ENCODE data around the gene MATCAP1.

Gene MATCAP1

DNA sequence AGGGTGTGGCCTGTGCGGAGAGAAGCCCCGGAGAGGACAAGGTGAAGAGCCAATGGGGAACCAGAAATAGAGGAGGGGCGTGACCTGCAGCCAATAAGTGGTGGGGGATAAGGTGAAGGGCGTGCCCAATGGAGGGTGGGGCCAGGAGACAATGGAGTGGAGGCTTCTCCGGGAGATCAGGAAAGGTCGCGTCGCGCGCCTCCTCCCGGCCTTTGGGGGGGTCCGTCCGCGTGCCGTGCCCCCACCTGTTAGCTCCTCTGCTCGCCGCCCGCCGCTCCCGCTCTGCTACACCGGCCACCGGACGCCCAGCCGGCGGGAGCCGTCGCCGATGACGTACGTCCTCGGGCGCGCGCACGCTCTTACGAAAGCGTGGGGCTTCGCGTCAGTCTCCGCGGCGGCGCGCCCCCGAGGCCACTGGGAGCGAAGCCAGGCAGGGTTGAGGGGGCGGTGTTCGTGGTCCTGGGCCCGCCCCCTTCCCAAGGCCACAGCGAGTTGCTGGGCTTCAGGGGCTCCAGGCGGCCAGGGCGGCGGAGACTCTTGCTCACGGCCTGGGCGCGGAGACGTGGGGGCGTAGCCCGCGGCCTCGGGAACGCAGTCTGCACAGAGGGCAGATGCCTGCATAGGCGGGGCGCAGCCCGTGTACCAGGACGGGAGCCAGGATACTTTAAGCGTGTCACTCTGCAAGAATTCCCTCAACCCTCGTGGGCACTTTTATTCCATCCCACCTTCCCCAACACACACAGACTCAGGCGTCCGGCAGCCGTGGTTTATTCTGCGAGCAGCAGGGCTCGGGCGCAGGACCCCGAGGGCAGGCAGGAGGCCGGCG, at the start of gene MATCAP1:
TSS of gene MATCAP1 (minus strand) at position 337 of the 826 bp plus-strand sequence. CDS start 3,353 bp downstream, outside the sequence.
- Mint-ChIP-seq H3K4me3 (peak within 1 kb of the TSS; percentile 90), H3K4me1 (ENCODE audit: low read depth) (peaks cover 10% of the 10 kb centered on the region), H3K36me3 (peaks cover 2% of the 10 kb centered on the region), H3K9me3 (ENCODE audit: low read depth) (no peaks in the 10 kb centered on the region), H3K27ac (no peak within 1 kb of the TSS), H3K27me3 (peaks cover 3% of the 10 kb centered on the region)

DNA sequence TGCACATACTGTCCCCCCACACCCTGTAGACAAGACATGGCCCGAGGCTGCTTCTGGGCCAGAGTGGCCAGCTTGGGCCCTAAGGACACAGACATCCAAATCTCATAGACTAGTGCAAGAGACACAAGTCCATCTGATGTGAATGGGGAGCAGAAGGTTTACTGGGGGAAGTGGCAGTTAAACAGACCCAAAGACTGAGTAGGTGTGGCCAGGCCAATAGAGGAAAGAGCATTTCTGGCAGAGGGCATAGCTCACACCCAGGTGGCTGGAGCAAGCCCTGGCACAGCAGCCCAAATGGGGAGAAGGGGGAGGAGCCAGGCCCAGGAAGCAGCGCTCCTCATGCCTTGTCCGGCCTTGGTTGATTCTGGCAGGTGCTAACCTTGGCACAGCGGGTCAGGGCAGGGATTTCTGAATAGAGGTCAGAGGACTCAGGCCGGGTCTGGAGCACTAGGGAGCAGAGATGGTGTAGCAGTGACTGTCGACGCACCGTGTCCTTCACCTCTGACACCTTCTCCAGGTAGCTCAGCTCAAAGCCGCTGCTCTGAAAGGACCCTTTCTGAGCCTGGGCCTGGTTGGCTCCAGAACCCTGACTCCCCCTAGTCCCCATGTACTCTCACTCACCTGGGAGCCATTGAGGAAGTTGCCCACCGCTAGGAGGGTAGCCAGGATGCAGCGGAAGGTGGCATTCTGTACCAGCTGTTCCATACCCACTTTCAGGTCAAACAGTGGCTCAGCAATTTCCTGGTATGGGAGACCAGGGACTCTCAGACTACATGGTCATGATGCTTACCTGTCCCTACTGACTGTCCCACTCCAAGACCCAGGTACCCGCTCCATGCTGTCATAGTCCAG, 47.3 kb upstream of the MATCAP1 start:
- H3K9me3 Mint-ChIP-seq (ENCODE audit: low read depth): no peaks in the 10 kb centered on the region
- no peak overlapping the region for H3K27ac Mint-ChIP-seq
- no peak overlapping the region for H3K4me3 Mint-ChIP-seq
- H3K27me3 Mint-ChIP-seq: no peaks in the 10 kb centered on the region
- H3K36me3 Mint-ChIP-seq: peaks cover 7% of the 10 kb centered on the region
- H3K4me1 Mint-ChIP-seq (ENCODE audit: low read depth): peaks cover 19% of the 10 kb centered on the region

DNA sequence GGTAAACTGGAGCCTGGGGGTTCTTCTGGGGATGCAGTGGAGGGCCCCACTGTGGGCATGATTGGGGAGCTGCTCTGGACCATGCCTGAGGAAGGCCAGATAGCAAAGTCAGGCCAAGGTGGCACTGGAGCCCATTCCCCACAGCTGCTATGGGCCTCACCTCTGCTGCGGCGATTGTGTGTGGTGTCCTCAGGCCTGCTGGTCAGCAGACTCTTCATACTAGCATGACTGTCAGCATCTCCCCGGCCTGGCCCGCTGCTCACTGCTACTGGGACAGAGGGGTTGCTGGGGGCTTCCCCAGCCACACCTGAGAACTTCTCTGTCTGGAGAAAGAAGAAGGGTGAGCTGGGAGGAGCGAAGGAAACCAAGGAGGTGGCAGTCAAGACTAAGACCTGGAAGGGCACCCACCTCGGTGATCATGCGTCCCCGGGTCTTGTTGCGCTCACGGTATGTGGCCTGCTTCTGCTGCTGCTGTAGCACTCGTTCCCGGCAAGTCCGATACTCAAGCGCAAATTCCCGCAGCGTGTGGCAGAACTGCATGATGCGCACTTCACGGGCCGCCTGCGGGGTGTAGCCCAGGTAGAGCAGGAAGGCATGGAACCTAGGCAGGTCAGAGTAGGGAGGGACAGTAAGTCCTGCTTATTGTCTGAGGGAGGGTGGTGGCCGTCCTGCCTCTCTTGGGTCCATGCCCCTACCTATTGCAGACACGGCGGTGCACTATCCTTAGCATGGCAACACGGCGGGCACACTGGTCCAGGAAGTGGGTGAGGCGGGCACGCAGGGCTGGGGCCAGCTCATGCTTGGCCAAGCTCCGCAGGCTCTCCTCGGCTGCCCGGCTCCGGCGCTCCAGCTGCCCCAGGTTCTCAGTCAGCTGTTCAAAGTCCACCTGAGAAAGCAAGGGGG, 46.4 kb upstream of the MATCAP1 start:
- Mint-ChIP-seq H3K27me3 (no peaks in the 10 kb centered on the region), H3K4me3 (no peak overlapping the region), H3K9me3 (ENCODE audit: low read depth) (no peaks in the 10 kb centered on the region), H3K4me1 (ENCODE audit: low read depth) (peaks cover 28% of the 10 kb centered on the region), H3K36me3 (peaks cover 7% of the 10 kb centered on the region), H3K27ac (no peak overlapping the region)

DNA sequence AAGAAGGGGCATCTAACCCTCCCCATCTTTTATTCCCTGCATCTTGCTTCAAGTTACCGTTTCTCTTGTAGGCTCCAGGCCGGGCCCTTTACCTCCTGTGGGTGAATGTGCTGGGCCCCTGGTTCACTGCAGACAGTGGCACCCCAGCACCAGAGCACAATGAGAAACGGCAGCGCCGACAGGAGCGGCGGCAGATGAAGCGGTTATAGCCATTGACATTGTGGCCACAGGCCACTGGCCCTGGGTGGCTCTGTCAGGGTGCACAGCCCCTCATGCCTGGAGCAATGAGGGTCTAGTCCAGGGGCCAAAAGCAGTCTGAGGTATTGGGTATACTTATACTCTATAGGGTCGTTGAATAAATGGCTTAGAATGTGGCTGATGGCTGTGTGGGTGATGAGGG, 45.1 kb upstream of the MATCAP1 start:
- H3K4me1 Mint-ChIP-seq (ENCODE audit: low read depth): peaks cover 40% of the 10 kb centered on the region
- peaks cover 7% of the 10 kb centered on the region for H3K36me3 Mint-ChIP-seq
- H3K4me3 Mint-ChIP-seq: peak overlapping the region; percentile 100
- no peaks in the 10 kb centered on the region for H3K27me3 Mint-ChIP-seq
- H3K27ac Mint-ChIP-seq: no peak overlapping the region
- H3K9me3 Mint-ChIP-seq (ENCODE audit: low read depth): no peaks in the 10 kb centered on the region

DNA sequence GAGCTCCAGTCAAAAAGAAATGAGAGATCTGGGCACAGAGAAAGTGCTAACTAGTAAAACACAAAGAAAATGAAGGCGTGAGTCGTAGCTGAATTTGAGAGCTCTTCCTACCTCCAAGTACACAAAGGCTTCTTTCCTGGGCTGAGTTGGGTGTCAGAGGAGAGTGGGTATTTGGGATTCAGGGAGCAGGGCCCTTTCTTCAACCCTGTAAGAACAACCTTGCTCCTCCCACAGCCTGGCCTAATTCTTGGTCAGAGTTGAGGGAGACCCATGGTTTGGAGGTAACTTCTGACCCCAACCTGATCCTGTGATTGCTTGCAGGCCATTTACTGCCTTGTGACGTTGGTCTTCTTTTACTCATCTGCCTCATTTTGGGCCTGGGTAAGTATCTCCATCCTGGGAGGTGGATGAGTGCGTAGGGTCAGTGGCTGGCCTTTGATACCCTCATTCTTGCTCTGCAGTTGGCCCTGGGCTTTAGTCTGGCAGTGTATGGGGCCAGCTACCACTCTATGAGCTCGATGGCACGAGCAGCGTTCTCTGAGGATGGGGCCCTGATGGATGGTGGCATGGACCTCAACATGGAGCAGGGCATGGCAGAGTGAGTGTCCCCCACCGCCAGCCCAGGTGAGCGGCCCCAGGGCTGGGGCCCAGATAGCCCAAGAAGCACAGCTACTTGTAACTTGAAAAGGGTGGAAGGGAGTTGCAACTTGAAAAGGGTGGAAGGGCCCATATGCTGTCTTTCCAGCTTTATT, 44.4 kb upstream of the MATCAP1 start:
- Mint-ChIP-seq H3K4me3 (peak overlapping the region; percentile 100), H3K27ac (peak overlapping the region; percentile 100), H3K4me1 (ENCODE audit: low read depth) (peaks cover 44% of the 10 kb centered on the region), H3K36me3 (peaks cover 7% of the 10 kb centered on the region), H3K27me3 (no peaks in the 10 kb centered on the region), H3K9me3 (ENCODE audit: low read depth) (no peaks in the 10 kb centered on the region)

DNA sequence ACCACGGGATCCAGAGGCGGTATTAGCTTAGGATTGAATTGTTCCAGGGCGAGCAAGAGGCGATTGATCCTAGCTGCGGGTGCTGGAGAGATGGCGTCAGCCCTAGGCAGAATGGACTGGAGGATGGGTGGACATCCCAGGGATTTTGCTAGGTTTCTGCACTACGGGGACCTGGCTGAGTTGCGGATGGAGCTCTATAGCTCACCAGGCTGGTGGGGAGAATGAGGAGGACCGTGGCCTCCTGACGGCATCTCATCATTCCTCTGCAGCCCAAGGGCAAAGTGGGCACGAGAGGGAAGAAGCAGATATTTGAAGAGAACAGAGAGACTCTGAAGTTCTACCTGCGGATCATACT, 43.8 kb upstream of the MATCAP1 start:
- Mint-ChIP-seq H3K27me3 (no peaks in the 10 kb centered on the region), H3K36me3 (peaks cover 7% of the 10 kb centered on the region), H3K4me3 (peak overlapping the region; percentile 100), H3K27ac (peak overlapping the region; percentile 100), H3K4me1 (ENCODE audit: low read depth) (peaks cover 44% of the 10 kb centered on the region), H3K9me3 (ENCODE audit: low read depth) (no peaks in the 10 kb centered on the region)

DNA sequence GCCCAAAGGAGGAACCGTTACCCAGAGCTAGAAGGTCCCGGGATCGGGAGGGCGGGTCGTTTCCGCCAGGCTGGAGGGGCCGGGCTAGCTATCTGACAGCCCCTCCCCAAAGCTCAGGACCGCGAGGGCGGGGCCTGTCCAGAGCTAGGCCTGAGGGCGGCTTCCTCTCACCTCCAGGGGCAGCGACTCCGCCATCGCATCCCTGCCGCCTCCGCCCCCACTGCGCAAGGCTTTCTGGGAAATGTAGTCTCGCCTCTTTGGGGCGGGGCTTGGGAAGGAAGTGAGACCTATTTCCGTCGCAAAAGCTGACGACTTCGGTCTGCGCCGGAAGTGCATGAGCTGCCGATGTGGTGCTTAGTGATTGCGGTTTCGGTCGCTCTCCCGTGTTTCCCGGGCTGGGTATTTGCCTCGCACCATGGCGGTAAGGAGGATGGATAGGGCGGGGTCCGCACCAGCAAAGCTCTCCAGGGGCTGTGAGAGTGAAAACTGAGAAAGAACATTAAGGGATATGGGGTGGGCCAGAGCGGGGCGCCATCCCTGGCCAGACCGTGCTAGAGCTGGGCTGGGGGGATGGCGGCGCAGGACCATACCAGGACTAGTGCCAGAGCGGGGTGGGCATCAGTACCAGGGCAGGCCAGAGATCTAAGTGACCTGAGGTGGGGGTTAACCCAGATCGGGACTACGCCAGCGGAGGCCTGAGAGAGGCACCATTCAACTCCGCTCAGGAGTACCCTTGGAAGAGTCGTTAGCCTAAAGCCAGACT, 43.2 kb upstream of the MATCAP1 start, which contains the start of gene TMEM208:
TSS of gene TMEM208 (plus strand) at position 327 of the 763 bp plus-strand sequence. CDS start at position 416, 89 bp downstream.
- Mint-ChIP-seq H3K9me3 (ENCODE audit: low read depth) (no peaks in the 10 kb centered on the region), H3K4me1 (ENCODE audit: low read depth) (peaks cover 44% of the 10 kb centered on the region), H3K27me3 (no peaks in the 10 kb centered on the region), H3K27ac (peak within 1 kb of the TSS; percentile 100), H3K36me3 (peaks cover 7% of the 10 kb centered on the region), H3K4me3 (peak within 1 kb of the TSS; percentile 100)

DNA sequence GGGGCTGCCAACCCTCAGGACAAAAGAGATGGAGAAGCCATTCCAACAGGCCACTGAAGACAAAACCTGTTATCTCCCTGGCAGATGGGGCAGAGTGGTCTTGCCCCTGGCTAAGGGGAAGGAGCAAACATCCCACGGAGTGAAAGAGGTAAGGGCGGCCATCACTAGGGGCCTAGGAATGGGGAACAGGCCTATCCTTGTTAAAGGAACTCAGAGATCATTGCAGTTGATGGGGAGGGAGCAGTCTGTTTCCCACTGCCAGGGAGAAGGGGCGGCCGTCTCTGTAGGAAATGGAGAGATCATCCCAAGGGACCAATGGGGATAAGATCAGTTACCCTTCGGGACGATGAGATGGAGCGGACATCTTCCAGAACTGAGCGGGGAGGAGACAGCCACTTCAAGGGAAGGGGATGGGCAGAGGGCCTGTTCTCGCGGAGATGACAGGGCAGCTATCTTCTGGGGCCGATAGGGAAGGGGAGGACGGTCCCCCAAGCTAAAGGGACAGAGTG, 42.6 kb upstream of the MATCAP1 start:
- peaks cover 44% of the 10 kb centered on the region for H3K4me1 Mint-ChIP-seq (ENCODE audit: low read depth)
- no peaks in the 10 kb centered on the region for H3K9me3 Mint-ChIP-seq (ENCODE audit: low read depth)
- H3K4me3 Mint-ChIP-seq: peak overlapping the region; percentile 100
- peak overlapping the region; percentile 79 for H3K27ac Mint-ChIP-seq
- peaks cover 7% of the 10 kb centered on the region for H3K36me3 Mint-ChIP-seq
- H3K27me3 Mint-ChIP-seq: no peaks in the 10 kb centered on the region

DNA sequence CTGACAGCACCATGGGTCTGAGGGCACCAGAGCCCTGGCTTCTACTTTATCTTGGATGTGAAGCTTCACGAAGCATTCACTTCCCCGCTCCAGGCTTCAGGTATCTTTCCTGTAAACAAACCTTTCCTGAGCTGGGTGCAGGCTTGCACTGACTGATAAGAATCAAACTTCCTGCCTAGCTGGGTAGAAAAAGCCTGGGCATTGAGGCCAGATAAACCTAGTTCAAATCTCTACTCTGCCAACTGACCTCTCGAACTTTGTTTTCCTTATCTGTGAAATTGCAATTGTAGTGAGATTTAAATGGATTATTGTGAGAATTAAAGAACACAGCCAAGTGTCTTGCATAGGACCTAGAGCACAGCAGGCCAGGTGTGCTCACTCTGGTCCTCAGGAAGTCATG, 40.2 kb upstream of the MATCAP1 start:
- Mint-ChIP-seq H3K9me3 (ENCODE audit: low read depth) (no peaks in the 10 kb centered on the region), H3K36me3 (peaks cover 5% of the 10 kb centered on the region), H3K27me3 (no peaks in the 10 kb centered on the region), H3K4me1 (ENCODE audit: low read depth) (peaks cover 44% of the 10 kb centered on the region), H3K27ac (peak overlapping the region; percentile 58), H3K4me3 (no peak overlapping the region)

DNA sequence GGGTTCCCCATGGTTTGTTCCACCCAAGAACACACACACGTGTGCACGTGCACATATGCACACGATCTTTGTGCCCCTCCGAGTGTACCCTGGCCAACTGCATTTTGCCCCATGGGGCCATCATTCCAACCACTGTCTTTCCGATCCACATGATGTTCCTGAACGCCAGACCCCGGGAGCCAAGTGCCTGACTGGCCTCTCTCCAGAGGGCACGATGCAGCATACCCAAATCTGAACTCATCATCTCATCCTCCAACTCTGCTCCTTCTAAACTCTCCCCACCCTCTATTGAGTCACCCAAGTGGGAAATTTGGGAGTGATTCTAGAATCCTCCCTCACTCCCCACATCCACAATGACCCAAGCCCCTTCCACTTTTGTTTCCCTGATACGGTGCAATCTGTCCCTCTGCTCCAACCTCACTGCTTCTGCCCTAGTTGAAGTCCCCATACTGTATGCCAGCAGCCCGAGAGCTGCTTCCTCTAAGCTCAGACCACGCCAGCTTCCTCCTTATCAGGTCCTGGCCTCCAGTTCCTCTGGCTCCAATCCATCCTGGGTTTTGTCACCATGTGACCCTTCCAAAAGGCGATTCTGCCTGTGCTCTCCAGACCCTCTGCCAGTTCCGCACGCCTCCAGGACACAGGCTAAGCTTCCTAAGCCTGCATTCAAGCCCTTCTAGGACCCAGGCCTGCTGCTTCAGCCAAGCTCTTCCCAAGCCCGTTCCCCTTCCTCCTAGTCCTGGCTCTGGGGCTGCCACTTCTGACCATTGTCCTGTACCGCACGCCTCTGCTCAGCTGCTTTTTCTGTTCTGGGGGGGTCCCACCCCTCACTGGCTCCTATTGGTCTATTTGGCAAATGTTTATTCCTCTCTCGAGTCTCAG, 33.1 kb upstream of the MATCAP1 start:
- Mint-ChIP-seq H3K4me3 (no peak overlapping the region), H3K36me3 (peaks cover 11% of the 10 kb centered on the region), H3K4me1 (ENCODE audit: low read depth) (no peaks in the 10 kb centered on the region), H3K27ac (no peak overlapping the region), H3K9me3 (ENCODE audit: low read depth) (no peaks in the 10 kb centered on the region), H3K27me3 (no peaks in the 10 kb centered on the region)

DNA sequence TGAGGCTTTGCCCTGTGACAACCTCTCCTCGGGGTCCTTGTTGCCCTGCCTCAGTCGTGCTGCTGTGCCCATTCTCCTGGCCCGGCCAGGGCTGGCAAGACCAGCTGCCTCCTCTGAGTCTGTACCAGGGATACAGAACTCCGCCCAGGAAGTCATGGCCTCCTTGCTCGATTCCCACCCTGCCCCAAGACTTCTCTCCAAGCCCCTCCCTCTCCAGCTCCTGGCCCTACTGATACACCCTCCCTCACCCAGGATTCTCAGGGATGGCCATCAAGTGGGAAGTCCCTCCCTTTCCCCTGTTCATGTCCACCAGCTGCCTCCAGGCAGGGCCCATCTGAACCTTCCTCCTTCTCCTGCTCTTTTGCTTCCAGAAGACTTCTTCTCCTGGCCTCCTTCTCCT, 31.9 kb upstream of the MATCAP1 start:
- Mint-ChIP-seq H3K27ac (no peak overlapping the region), H3K27me3 (no peaks in the 10 kb centered on the region), H3K4me3 (no peak overlapping the region), H3K4me1 (ENCODE audit: low read depth) (no peaks in the 10 kb centered on the region), H3K36me3 (peaks cover 11% of the 10 kb centered on the region), H3K9me3 (ENCODE audit: low read depth) (no peaks in the 10 kb centered on the region)

DNA sequence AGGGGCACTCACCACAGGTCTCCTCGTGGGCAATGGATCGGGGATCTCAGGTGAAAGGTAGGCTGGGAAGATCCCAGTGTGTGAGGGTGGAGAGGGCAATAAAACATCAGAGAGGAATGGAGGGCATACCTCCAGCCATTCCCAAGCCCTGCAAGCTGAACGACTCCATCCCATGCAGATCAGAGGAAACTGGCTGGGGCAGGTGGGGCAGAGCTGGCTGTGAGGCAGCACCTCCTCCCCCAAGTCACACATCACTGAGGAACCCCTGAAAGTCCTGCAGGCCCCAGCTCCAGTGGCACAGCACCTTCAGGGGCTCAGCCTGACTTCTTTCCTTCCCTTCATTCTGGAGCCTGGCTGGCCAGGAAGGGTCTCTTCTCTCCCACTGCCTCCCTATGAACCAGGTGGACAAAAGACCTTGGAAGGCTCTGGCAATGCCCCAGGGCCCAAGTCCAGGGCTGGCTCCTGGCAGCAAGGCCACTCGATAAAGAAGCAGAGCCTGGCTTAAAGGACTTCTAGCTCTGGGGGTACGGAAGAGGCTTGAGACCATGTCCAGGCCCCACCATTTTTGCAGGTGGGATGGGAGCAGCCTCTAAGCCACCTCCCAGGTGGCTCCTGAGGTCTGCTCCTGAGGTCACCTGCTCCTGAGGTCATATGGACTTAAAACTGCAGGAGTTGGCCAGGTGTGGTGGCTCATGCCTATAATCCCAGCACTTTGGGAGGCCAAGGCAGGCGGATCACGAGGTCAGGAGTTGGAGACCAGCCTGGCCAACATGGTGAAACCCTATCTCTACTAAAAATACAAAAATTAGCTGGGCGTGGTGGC, 29.6 kb upstream of the MATCAP1 start:
- Mint-ChIP-seq H3K27ac (no peak overlapping the region), H3K9me3 (ENCODE audit: low read depth) (no peaks in the 10 kb centered on the region), H3K27me3 (no peaks in the 10 kb centered on the region), H3K4me3 (no peak overlapping the region), H3K4me1 (ENCODE audit: low read depth) (no peaks in the 10 kb centered on the region), H3K36me3 (peaks cover 11% of the 10 kb centered on the region)
